ENCODE measurements around the gene ERF. TPM values are rescaled to one million over a fixed set of nuclear protein-coding genes. Genes with fewer than 3 reads are reported as not detected.

The ERF gene
- total and polyA plus RNA-seq, 7 donors: 7.1 to 13.5 (median 11.4) TPM

GRCh38 chr19:42198676-42199439 is 56.1 kb downstream of the ERF start:
- intact Hi-C loops (cut with DNase I): no loop called here
- Histone ChIP-seq H3K27me3 (ENCODE audit: insufficient read depth in 3 of 3, low read length in 2 of 3) (no peaks in the 10 kb centered on the region), H3K9me3 (no peaks in the 10 kb centered on the region), H3K36me3 (ENCODE audit: insufficient read depth in 1 of 2, low read depth in 1 of 2) (peaks cover 0 to 60% of the 10 kb centered on the region in 2 donors), H3K27ac (no peak overlapping the region), H3K4me1 (no peaks in the 10 kb centered on the region), H3K4me3 (no peak overlapping the region)
- DNase-seq: no peak
- 59 to 70% (median 64%) methylated on average over 7 of the region's 7 CpGs for WGBS, 3 donors
- peak in 1 of 4 donors; percentile 24 for ATAC-seq
- TF ChIP-seq, protein P1, sequence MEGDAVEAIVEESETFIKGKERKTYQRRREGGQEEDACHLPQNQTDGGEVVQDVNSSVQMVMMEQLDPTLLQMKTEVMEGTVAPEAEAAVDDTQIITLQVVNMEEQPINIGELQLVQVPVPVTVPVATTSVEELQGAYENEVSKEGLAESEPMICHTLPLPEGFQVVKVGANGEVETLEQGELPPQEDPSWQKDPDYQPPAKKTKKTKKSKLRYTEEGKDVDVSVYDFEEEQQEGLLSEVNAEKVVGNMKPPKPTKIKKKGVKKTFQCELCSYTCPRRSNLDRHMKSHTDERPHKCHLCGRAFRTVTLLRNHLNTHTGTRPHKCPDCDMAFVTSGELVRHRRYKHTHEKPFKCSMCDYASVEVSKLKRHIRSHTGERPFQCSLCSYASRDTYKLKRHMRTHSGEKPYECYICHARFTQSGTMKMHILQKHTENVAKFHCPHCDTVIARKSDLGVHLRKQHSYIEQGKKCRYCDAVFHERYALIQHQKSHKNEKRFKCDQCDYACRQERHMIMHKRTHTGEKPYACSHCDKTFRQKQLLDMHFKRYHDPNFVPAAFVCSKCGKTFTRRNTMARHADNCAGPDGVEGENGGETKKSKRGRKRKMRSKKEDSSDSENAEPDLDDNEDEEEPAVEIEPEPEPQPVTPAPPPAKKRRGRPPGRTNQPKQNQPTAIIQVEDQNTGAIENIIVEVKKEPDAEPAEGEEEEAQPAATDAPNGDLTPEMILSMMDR (IDR thresholded peaks at IDR 0.05): no peak

Other genes starting within 250 kb of the ERF start
- under 1 TPM; 0.42 to 0.88 (median 0.54) TPM for gene GRIK5, start 184.9 kb downstream of the ERF start, total RNA-seq
- gene GRIK5, start 184.9 kb downstream of the ERF start, polyA plus RNA-seq: under 1 TPM; 0.26 to 0.45 (median 0.29) TPM
- gene ZNF574, start 179.0 kb downstream of the ERF start, total RNA-seq: 10 to 100 TPM in 2 of 4 donors, 1 to 10 TPM in 2; 8.7 to 11.2 (median 9.8) TPM
- gene ZNF574, start 179.0 kb downstream of the ERF start, polyA plus RNA-seq: 1 to 10 TPM; 6.4 to 8.4 (median 6.9) TPM
- gene POU2F2, start 122.7 kb downstream of the ERF start, total RNA-seq: under 1 TPM; 0.30 to 0.86 (median 0.58) TPM
- under 1 TPM; 0.14 to 0.46 (median 0.26) TPM for gene POU2F2, start 122.7 kb downstream of the ERF start, polyA plus RNA-seq
- gene DEDD2, start 37.5 kb downstream of the ERF start, total RNA-seq: 10 to 100 TPM in 3 of 4 donors, 1 to 10 TPM in 1; 8.8 to 22.5 (median 11.6) TPM
- gene DEDD2, start 37.5 kb downstream of the ERF start, polyA plus RNA-seq: 10 to 100 TPM; 11.6 to 26.1 (median 20.5) TPM
- gene ZNF526, start 34.8 kb downstream of the ERF start, total RNA-seq: 1 to 10 TPM; 4.2 to 7.9 (median 6.0) TPM
- 1 to 10 TPM; 3.4 to 7.4 (median 5.0) TPM for gene ZNF526, start 34.8 kb downstream of the ERF start, polyA plus RNA-seq
- 10 to 100 TPM; 48.7 to 64.8 (median 58.1) TPM for gene GSK3A, start 12.5 kb downstream of the ERF start, total RNA-seq
- 100 to 1,000 TPM in 1 of 3 donors, 10 to 100 TPM in 2; 70.1 to 117 (median 81.1) TPM for gene GSK3A, start 12.5 kb downstream of the ERF start, polyA plus RNA-seq
- gene CIC, start 14.1 kb upstream of the ERF start, total RNA-seq: 10 to 100 TPM; 28.8 to 55.0 (median 44.2) TPM
- gene CIC, start 14.1 kb upstream of the ERF start, polyA plus RNA-seq: 10 to 100 TPM; 17.1 to 39.3 (median 18.1) TPM
- gene PRR19, start 47.0 kb upstream of the ERF start, total RNA-seq: under 1 TPM in 2 of 4 donors, not detected in 2; 0.19 to 0.51 TPM
- under 1 TPM; 0.17 to 0.73 (median 0.60) TPM for gene PRR19, start 47.0 kb upstream of the ERF start, polyA plus RNA-seq
- 1 to 10 TPM; 4.0 to 7.4 (median 6.4) TPM for gene PAFAH1B3, start 47.5 kb upstream of the ERF start, total RNA-seq
- 10 to 100 TPM; 12.8 to 17.1 (median 14.8) TPM for gene PAFAH1B3, start 47.5 kb upstream of the ERF start, polyA plus RNA-seq
- gene TMEM145, start 58.2 kb upstream of the ERF start, total RNA-seq: 1 to 10 TPM in 1 of 4 donors, under 1 TPM in 2, not detected in 1; 0.50 to 1.1 (median 0.52) TPM
- 1 to 10 TPM in 1 of 3 donors, under 1 TPM in 2; 0.21 to 2.5 (median 0.57) TPM for gene TMEM145, start 58.2 kb upstream of the ERF start, polyA plus RNA-seq
- gene MEGF8, start 70.5 kb upstream of the ERF start, total RNA-seq: 10 to 100 TPM in 3 of 4 donors, 1 to 10 TPM in 1; 7.9 to 21.1 (median 16.8) TPM
- 1 to 10 TPM; 3.3 to 8.1 (median 4.3) TPM for gene MEGF8, start 70.5 kb upstream of the ERF start, polyA plus RNA-seq
- gene CNFN, start 135.2 kb upstream of the ERF start, total RNA-seq: not detected
- gene CNFN, start 135.2 kb upstream of the ERF start, polyA plus RNA-seq: 1 to 10 TPM in 1 of 3 donors, under 1 TPM in 2; 0.24 to 1.0 (median 0.84) TPM
- 10 to 100 TPM in 2 of 4 donors, 1 to 10 TPM in 2; 5.3 to 27.7 (median 10.5) TPM for gene LIPE, start 172.3 kb upstream of the ERF start, total RNA-seq
- gene LIPE, start 172.3 kb upstream of the ERF start, polyA plus RNA-seq: 10 to 100 TPM in 1 of 3 donors, 1 to 10 TPM in 2; 6.4 to 14.2 (median 9.3) TPM
- gene CXCL17, start 187.8 kb upstream of the ERF start, total RNA-seq: not detected
- gene CXCL17, start 187.8 kb upstream of the ERF start, polyA plus RNA-seq: under 1 TPM in 2 of 3 donors, not detected in 1; 0.05 to 0.11 TPM

All from psoas muscle (tissue), 8 donors.